Thyroid gland (tissue), 4 donors: Measurements from ENCODE around the gene ANKRD39. TPM values are rescaled to one million over a fixed set of nuclear protein-coding genes. Genes with fewer than 3 reads are reported as not detected.
"Not testable (repeated sequence)": the region's sequence is repeated elsewhere in the genome, so short reads cannot be mapped to it uniquely, and the experiment has no call there.

ENCODE experiments used
- DNase-seq, 2 donors: peaks; one replicate each; pipeline ENCODE4 v3.0.0-alpha.2; 2019
- H3K27ac ChIP-seq, 3 donors: fragments of 200-600 bp; sonication (generic); 1 replicate in 2 of 3; 2 replicates in 1 of 3; pipeline ENCODE4 v1.5.1; 2016 to 2019; ENCODE audit warnings: mild to moderate bottlenecking in 1 of 3, moderate library complexity in 1 of 3
- H3K27me3 ChIP-seq: fragments of 200-600 bp; sonication (generic); one replicate; pipeline ENCODE4 v1.5.1; 2019
- H3K36me3 ChIP-seq, 2 donors: fragments of 200-600 bp; sonication (generic); one replicate each; pipeline ENCODE4 v1.5.1; 2016 to 2019
- H3K4me1 ChIP-seq, 2 donors: fragments of 200-600 bp; sonication (generic); one replicate each; pipeline ENCODE4 v1.5.1; 2017 to 2019
- H3K4me3 ChIP-seq, 3 donors: fragments of 200-600 bp; sonication (generic); replicated peaks in 1 of 3; 1 replicate in 2 of 3; 2 replicates in 1 of 3; pipeline ENCODE4 v1.5.1; 2016; ENCODE audit warnings: mild to moderate bottlenecking in 1 of 3
- H3K9me3 ChIP-seq: fragments of 200-600 bp; sonication (generic); one replicate; pipeline ENCODE4 v1.5.1; 2017
- POLR2A ChIP-seq, 2 donors: fragments of 450-650 bp; IDR thresholded peaks; one replicate each; pipeline ENCODE4 v1.6.1; 2017; ENCODE audit warnings: antibody characterized with exemption in 2 of 2, mild to moderate bottlenecking in 2 of 2, moderate library complexity in 1 of 2
- WGBS, 2 donors: methylation state at CpG; one replicate each; pipeline ENCODE4 v1.1.5; 2017; 5-methylcytosine and 5-hydroxymethylcytosine counted together
- intact Hi-C: fragments of 100-400 bp; cut with DNase I; formaldehyde crosslinking; loops from one replicate; pipeline ENCODE4 v1.15.1; 2023
- total RNA-seq, 4 donors: library from RNA; depleted of rRNA; stranded (reverse); fragments of >200 nt; gene quantifications; one replicate each; pipeline ENCODE4 v1.2.3, GENCODE V29; 2016
- TF ChIP-seq, protein P1 (sequence below), 6 experiments: fragments of 200-600 bp in 3 of 6; fragments of 450-650 bp in 3 of 6; sonication (generic) in 3 of 6; IDR thresholded peaks; one replicate each; pipeline ENCODE4 v1.5.1; 2016 to 2019; ENCODE audit warnings: antibody characterized with exemption in 6 of 6, mild to moderate bottlenecking in 2 of 6, inconsistent platforms in 1 of 6, moderate library complexity in 1 of 6

ANKRD39 gene
- total RNA-seq, 4 donors from 2014 or later, result 11.6 to 25.7 (median 14.1) TPM

DNA sequence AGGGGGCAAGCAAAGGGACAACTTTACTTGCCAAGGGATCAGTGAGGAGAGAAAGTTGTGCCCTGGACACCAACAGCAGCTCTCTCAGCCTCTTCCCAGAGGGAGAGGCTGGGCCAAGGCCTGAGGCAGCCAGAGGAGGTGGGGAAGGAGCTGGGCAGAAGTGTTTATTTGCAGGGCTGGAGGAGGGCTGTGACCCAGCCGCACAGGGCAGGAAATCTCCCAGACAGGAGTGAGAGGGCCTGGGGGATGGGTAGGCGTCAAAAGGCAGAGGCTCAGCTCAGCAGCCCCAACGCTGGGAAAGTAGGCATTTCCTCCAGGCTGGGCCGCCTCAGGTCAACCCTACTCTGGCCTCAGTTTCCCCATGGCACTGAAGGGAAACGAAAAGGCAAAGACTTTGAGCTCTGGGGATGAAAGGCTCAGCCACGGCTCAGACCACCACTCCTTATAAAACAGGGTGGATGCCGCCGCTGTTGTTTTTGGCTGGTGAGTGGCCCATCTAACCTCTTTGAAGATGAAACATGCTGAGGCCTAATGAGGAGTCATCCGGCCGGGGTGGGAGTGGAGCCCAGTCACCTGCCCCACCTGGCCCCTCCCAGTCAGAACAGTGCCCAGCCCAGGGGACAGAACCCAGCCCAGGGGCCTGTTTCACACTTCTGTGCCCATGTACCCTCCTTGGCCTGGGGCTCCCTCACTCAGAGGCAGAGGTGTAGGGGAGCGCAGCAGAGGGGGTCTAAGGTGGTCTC is 33.9 kb upstream of the ANKRD39 start:
- TF ChIP-seq, protein P1, sequence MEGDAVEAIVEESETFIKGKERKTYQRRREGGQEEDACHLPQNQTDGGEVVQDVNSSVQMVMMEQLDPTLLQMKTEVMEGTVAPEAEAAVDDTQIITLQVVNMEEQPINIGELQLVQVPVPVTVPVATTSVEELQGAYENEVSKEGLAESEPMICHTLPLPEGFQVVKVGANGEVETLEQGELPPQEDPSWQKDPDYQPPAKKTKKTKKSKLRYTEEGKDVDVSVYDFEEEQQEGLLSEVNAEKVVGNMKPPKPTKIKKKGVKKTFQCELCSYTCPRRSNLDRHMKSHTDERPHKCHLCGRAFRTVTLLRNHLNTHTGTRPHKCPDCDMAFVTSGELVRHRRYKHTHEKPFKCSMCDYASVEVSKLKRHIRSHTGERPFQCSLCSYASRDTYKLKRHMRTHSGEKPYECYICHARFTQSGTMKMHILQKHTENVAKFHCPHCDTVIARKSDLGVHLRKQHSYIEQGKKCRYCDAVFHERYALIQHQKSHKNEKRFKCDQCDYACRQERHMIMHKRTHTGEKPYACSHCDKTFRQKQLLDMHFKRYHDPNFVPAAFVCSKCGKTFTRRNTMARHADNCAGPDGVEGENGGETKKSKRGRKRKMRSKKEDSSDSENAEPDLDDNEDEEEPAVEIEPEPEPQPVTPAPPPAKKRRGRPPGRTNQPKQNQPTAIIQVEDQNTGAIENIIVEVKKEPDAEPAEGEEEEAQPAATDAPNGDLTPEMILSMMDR (IDR thresholded peaks at IDR 0.05), result no peak
- TF ChIP-seq POLR2A (IDR thresholded peaks at IDR 0.05), result no peak
- intact Hi-C loops, result no loop called here
- no peak for DNase-seq
- H3K9me3 ChIP-seq, result no peaks in the 10 kb centered on the region
- H3K4me1 ChIP-seq, result peaks cover 9 to 44% of the 10 kb centered on the region in 2 donors
- H3K27ac ChIP-seq, result no peak overlapping the region
- no peaks in the 10 kb centered on the region for H3K27me3 ChIP-seq
- WGBS, 2 donors, result 74 to 77% methylated on average over 8 to 11 of the region's 11 CpGs
- no peak overlapping the region for H3K4me3 ChIP-seq
- no peaks in the 10 kb centered on the region for H3K36me3 ChIP-seq

DNA sequence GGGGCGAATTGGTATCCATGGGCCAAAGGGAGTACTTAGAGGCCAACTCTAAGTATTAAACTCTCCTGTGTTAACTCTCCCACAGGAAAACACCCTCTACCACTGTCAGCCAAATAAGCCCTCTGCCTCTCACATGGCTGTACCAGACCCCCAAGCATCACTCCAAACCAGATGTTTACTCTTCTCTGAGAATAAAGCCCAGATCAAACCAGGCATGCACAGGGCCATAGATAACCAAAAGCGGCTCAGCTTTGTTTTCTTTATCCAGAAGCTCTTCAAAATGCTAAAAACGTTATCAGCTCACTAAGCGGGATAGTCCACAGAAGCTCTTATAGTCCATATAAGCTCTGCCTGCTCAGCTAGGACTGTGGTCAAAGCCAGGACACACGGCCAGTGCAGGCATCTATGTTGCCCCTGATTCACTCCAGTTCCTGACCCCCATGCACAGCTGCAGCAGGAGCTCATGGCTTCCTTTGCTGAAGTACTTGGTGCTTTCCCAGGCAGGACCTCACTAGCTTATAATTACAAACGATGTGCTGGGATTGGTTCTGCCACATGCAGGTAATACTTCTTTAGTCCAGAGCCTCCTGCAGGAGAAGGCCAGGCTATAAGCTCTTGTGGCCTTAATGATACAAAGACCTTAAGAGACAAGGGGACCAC is 33.0 kb upstream of the ANKRD39 start:
- intact Hi-C loops, result no loop called here
- no peaks in the 10 kb centered on the region for H3K36me3 ChIP-seq
- no peak for DNase-seq
- H3K4me1 ChIP-seq, result peaks cover 9 to 41% of the 10 kb centered on the region in 2 donors
- no peak for TF ChIP-seq POLR2A (IDR thresholded peaks at IDR 0.05)
- TF ChIP-seq, protein P1 (IDR thresholded peaks at IDR 0.05), result no peak
- no peaks in the 10 kb centered on the region for H3K9me3 ChIP-seq
- H3K27ac ChIP-seq, result no peak overlapping the region
- 41 to 59% methylated on average over 6 of the region's 6 CpGs for WGBS, 2 donors
- H3K4me3 ChIP-seq, result no peak overlapping the region
- H3K27me3 ChIP-seq, result no peaks in the 10 kb centered on the region

DNA sequence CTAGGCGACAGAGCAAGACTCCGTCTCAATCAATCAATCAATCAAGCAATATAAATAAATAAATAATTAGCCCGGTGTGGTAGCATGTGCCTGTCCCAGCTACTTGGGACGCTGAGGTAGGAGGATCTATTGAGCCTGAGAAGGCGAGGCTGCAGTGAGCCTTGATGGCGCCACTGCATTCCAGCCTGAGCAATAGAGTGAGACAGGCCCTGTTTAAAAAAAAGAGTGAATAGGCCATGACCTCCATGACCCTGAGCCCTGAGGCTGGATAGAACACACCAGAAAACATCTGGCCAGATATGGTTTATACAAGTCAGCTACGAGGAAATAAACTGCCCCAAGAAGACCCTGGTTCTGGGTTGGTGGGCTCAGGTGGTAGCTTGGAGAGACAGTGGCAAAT is 32.4 kb upstream of the ANKRD39 start:
- no peaks in the 10 kb centered on the region for H3K36me3 ChIP-seq
- no peak overlapping the region for H3K27ac ChIP-seq
- peaks cover 9 to 35% of the 10 kb centered on the region in 2 donors for H3K4me1 ChIP-seq
- TF ChIP-seq, protein P1 (IDR thresholded peaks at IDR 0.05), result no peak
- TF ChIP-seq POLR2A (IDR thresholded peaks at IDR 0.05), result no peak
- 85 to 91% methylated on average over 7 of the region's 7 CpGs for WGBS, 2 donors
- intact Hi-C loops, result no loop called here
- H3K4me3 ChIP-seq, result no peak overlapping the region
- DNase-seq, result no peak
- H3K9me3 ChIP-seq, result no peaks in the 10 kb centered on the region
- H3K27me3 ChIP-seq, result no peaks in the 10 kb centered on the region

DNA sequence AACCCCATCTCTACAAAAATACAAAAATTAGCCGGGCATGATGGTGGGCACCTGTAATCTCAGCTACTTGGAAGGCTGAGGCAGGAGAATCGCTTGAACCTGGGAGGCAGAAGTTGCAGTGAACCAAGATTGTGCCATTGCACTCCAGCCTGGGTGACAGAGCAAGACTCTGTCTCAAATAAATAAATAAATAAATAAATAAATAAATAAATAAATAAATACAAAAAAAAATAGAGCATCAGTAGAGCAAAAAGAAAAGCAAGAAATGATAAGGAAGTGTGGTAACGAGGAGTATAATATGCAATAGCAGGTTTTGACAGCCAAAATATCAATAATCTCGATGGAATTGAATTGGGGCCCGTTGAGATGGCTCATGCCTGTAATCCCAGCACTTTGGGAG is 31.7 kb upstream of the ANKRD39 start:
- H3K27ac ChIP-seq, H3K27me3 ChIP-seq, H3K36me3 ChIP-seq, H3K4me3 ChIP-seq, intact Hi-C loops, DNase-seq, H3K9me3 ChIP-seq: not testable (repeated sequence)
- H3K4me1 ChIP-seq, result peaks cover 9 to 35% of the 10 kb centered on the region in 2 donors
- WGBS, 2 donors, result 93% methylated on average over 5 of the region's 5 CpGs

DNA sequence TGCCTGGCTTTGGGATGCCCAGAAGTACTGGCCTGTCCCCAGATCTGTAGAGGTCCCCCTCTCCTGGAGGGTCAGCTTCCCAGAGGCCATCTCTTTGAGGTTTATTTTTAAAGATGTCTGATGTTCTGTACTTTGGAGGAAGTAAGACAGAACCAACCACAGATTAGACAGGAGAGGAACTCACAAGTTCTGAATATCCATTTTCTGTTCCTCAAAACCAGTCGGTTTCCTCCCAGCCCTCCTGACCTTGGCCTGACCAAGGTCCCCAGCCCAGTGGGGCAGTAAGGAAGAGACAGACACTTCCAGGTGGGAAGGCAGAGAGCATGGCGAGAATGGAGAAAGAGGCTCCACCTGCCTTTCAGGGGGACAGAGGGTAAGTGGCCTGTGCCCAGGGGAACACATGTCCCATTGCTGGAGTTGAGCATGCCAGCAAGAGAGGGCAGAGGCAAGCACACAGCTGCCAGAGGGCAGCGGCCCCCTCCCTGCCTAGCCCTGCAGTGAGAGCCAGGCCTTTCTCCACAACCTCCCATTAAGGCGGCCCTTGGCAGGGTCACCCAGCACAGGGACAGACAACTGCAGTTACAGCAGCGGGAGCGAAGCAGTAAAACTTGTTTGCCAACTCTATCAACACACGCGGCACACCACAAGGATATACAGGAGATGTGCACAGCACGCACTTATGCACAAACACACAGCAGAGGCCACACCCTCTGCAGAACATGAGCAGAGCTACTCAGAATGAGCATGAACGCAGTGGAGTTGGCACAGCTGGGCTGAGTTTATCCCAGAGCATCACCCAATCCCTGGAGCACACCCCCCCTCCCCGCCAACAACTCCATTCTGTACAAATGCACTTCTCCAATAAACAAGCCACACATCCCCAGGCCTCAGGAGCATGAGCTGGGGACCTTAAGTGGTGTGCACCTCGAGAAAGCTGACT is 30.5 kb upstream of the ANKRD39 start:
- Histone ChIP-seq H3K4me1 (peaks cover 9 to 35% of the 10 kb centered on the region in 2 donors), H3K27me3 (no peaks in the 10 kb centered on the region), H3K9me3 (no peaks in the 10 kb centered on the region), H3K36me3 (no peaks in the 10 kb centered on the region), H3K27ac (no peak overlapping the region), H3K4me3 (no peak overlapping the region)
- TF ChIP-seq, protein P1 (IDR thresholded peaks at IDR 0.05), result no peak
- no peak for TF ChIP-seq POLR2A (IDR thresholded peaks at IDR 0.05)
- 39 to 52% methylated on average over 11 to 12 of the region's 12 CpGs for WGBS, 2 donors
- intact Hi-C loops, result no loop called here
- DNase-seq, result peak; percentile 79 to 82
